Neural cell (in vitro differentiated cells): ENCODE data around the gene IVNS1ABP. TPM values are rescaled to one million over a fixed set of nuclear protein-coding genes. Genes with fewer than 3 reads are reported as not detected.

Source experiments
- H2AFZ ChIP-seq: fragments of 200-600, 300-800 bp; sonication (generic), shearing (Covaris generic); 2 replicates; pipeline ENCODE4 v1.6.0; 2014; ENCODE audit warnings: low read depth, mild to moderate bottlenecking, antibody characterized with exemption, low read length, moderate library complexity
- H3F3A ChIP-seq: fragments of 200-600 bp; shearing (Covaris generic); 2 replicates; pipeline ENCODE4 v1.6.1; 2016; ENCODE audit warnings: mild to moderate bottlenecking, moderate library complexity, mixed read lengths, antibody characterized with exemption, low read length; ENCODE audit not compliant: insufficient read depth, poor library complexity, severe bottlenecking
- H3K27ac ChIP-seq: fragments of 200-600, 300-800 bp; sonication (generic), shearing (Covaris generic); 2 replicates; pipeline ENCODE4 v1.5.1; 2014; ENCODE audit warnings: mild to moderate bottlenecking, low read length, moderate library complexity
- H3K27me3 ChIP-seq: fragments of 300-800, 200-600 bp; sonication (generic), shearing (Covaris generic); 2 replicates; pipeline ENCODE4 v1.6.0; 2014; ENCODE audit warnings: mild to moderate bottlenecking, low read depth, low read length, moderate library complexity; ENCODE audit not compliant: insufficient read depth
- H3K36me3 ChIP-seq: fragments of 300-800, 200-600 bp; sonication (generic), shearing (Covaris generic); 2 replicates; pipeline ENCODE4 v1.5.1; 2014; ENCODE audit warnings: mild to moderate bottlenecking, antibody characterized with exemption, low read length, moderate library complexity; ENCODE audit not compliant: insufficient read depth
- H3K4me2 ChIP-seq: fragments of 300-800, 200-600 bp; sonication (generic), shearing (Covaris generic); 2 replicates; pipeline ENCODE4 v1.6.0; 2014; ENCODE audit warnings: mild to moderate bottlenecking, low read length
- H3K4me3 ChIP-seq: fragments of 300-800, 200-600 bp; sonication (generic), shearing (Covaris generic); 2 replicates; pipeline ENCODE4 v1.5.1; 2014; ENCODE audit warnings: mild to moderate bottlenecking, low read length, moderate library complexity
- H3K79me2 ChIP-seq: fragments of 200-600 bp; shearing (Covaris generic); replicated peaks from 2 replicates; pipeline ENCODE4 v1.6.0; 2014; ENCODE audit warnings: mild to moderate bottlenecking, low read length, moderate library complexity; ENCODE audit not compliant: insufficient read depth
- H3K9ac ChIP-seq: fragments of 300-800, 200-600 bp; sonication (generic), shearing (Covaris generic); 2 replicates; pipeline ENCODE4 v1.6.1; 2016; ENCODE audit warnings: mild to moderate bottlenecking, low read length, mixed read lengths
- H3K9me2 ChIP-seq: fragments of 200-600 bp; shearing (Covaris generic); 2 replicates; pipeline ENCODE4 v1.6.1; 2016; ENCODE audit warnings: mild to moderate bottlenecking, low read length, mixed read lengths; ENCODE audit not compliant: insufficient read depth
- H3K9me3 ChIP-seq: fragments of 200-600, 300-800 bp; sonication (generic), shearing (Covaris generic); 2 replicates; pipeline ENCODE4 v1.6.1; 2016; ENCODE audit warnings: mild to moderate bottlenecking, mixed run types, low read length, moderate library complexity, mixed read lengths
- H4K20me1 ChIP-seq: fragments of 200-600 bp; shearing (Covaris generic); 2 replicates; pipeline ENCODE4 v1.6.1; 2016; ENCODE audit warnings: mild to moderate bottlenecking, mixed run types; ENCODE audit not compliant: insufficient read depth
- EP300 ChIP-seq: fragments of 450-650 bp; conservative IDR thresholded peaks from 2 replicates; pipeline ENCODE4 v1.6.1; 2014; ENCODE audit warnings: antibody characterized with exemption, mild to moderate bottlenecking, moderate library complexity; ENCODE audit not compliant: poor library complexity, severe bottlenecking
- EZH2 ChIP-seq: fragments of 200-600, 300-800 bp; shearing (Covaris generic), sonication (generic); IDR thresholded peaks from 2 replicates; pipeline ENCODE4 v1.6.1; 2014; ENCODE audit warnings: antibody characterized with exemption, low read length, borderline replicate concordance, mild to moderate bottlenecking; ENCODE audit not compliant: insufficient read depth, poor library complexity, severe bottlenecking
- MXI1 ChIP-seq: fragments of 450-650 bp; conservative IDR thresholded peaks from 2 replicates; pipeline ENCODE4 v1.6.1; 2014; ENCODE audit warnings: antibody characterized with exemption, mild to moderate bottlenecking; ENCODE audit not compliant: poor library complexity, severe bottlenecking
- POLR2AphosphoS5 ChIP-seq: IDR thresholded peaks from 2 replicates; pipeline ENCODE4 v1.6.1; 2012
- RAD21 ChIP-seq: fragments of 450-650 bp; conservative IDR thresholded peaks from 2 replicates; pipeline ENCODE4 v1.6.1; 2014; ENCODE audit warnings: antibody characterized with exemption, mild to moderate bottlenecking, moderate library complexity
- REST ChIP-seq: IDR thresholded peaks from 2 replicates; pipeline ENCODE4 v1.6.1; 2012; ENCODE audit warnings: borderline replicate concordance
- SMC3 ChIP-seq: fragments of 450-650 bp; conservative IDR thresholded peaks from 2 replicates; pipeline ENCODE4 v1.6.1; 2014; ENCODE audit warnings: antibody characterized with exemption, mild to moderate bottlenecking, moderate library complexity; ENCODE audit not compliant: poor library complexity
- TAF1 ChIP-seq: IDR thresholded peaks from 2 replicates; pipeline ENCODE4 v1.6.1; 2012; ENCODE audit warnings: low read depth
- polyA plus RNA-seq: library from polyadenylated mRNA; depleted of rRNA; stranded (reverse); fragments of >200 nt; gene quantifications from 2 replicates; pipeline ENCODE4 v1.2.3, GENCODE V29; 2014
- TF ChIP-seq, protein P1 (sequence below): fragments of 450-650 bp; IDR thresholded peaks from 2 replicates; pipeline ENCODE4 v1.5.1; 2014; ENCODE audit warnings: antibody characterized with exemption, mild to moderate bottlenecking, moderate library complexity; ENCODE audit not compliant: poor library complexity, severe bottlenecking

IVNS1ABP gene
- polyA plus RNA-seq, 1 donor from 2014 or later, result 208 TPM

DNA sequence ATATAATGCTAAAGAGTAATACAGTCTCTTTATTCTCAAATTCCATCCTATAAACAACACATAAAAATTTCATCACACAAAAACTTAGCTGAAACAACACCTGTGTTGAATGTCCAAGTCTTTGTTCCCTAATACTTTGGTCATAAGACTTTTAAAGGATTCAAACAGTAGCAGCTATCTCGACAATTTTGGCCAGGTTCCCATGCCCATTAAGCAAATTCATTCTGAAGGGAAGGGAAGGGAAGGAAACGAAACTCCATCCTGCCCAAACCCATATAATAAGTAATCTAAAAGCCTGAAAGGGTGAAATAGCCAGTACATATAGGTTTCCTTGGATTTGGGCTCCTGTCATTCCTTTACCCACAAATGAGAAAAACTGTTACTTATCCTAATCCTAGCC lies 7.5 kb downstream of the IVNS1ABP start:
- H3F3A ChIP-seq, result no peaks in the 10 kb centered on the region
- no peaks in the 10 kb centered on the region for H3K27me3 ChIP-seq
- TF ChIP-seq POLR2AphosphoS5 (no peak), RAD21 (no peak), REST (no peak)
- TF ChIP-seq, protein P1, sequence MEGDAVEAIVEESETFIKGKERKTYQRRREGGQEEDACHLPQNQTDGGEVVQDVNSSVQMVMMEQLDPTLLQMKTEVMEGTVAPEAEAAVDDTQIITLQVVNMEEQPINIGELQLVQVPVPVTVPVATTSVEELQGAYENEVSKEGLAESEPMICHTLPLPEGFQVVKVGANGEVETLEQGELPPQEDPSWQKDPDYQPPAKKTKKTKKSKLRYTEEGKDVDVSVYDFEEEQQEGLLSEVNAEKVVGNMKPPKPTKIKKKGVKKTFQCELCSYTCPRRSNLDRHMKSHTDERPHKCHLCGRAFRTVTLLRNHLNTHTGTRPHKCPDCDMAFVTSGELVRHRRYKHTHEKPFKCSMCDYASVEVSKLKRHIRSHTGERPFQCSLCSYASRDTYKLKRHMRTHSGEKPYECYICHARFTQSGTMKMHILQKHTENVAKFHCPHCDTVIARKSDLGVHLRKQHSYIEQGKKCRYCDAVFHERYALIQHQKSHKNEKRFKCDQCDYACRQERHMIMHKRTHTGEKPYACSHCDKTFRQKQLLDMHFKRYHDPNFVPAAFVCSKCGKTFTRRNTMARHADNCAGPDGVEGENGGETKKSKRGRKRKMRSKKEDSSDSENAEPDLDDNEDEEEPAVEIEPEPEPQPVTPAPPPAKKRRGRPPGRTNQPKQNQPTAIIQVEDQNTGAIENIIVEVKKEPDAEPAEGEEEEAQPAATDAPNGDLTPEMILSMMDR, result no peak
- H4K20me1 ChIP-seq, result peaks cover 17% of the 10 kb centered on the region
- no peak overlapping the region for H3K9ac ChIP-seq
- H3K4me3 ChIP-seq, result no peak overlapping the region
- no peaks in the 10 kb centered on the region for H3K9me2 ChIP-seq
- no peak overlapping the region for H3K27ac ChIP-seq
- H3K9me3 ChIP-seq, result no peaks in the 10 kb centered on the region
- H3K79me2 ChIP-seq, result peaks cover 57% of the 10 kb centered on the region
- H2AFZ ChIP-seq, result no peak overlapping the region
- no peak overlapping the region for H3K4me2 ChIP-seq
- peaks cover 13% of the 10 kb centered on the region for H3K36me3 ChIP-seq

DNA sequence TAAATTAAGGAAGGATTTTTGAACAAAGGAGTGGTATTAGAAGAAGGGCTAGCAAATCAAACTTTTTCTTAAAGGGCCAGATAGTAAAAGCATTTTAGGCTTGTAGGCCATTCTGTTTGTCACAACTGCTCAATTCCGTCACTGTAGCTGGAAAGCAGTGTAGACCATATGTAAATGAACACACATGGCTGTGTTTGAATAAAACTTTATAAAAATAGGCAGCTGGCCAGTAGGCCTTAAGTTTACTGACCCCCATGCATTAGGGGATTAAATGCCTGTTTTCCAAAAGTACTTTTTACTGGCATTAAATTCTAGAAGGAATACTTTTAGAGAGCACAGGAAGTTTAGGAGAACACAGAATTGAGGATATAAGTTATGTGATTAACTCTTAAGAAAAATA lies 8.9 kb downstream of the IVNS1ABP start:
- Histone ChIP-seq H3K9me3 (no peaks in the 10 kb centered on the region), H3K4me2 (no peak overlapping the region), H2AFZ (no peak overlapping the region), H3F3A (no peaks in the 10 kb centered on the region), H3K79me2 (peaks cover 43% of the 10 kb centered on the region), H3K27ac (no peak overlapping the region), H3K36me3 (peaks cover 20% of the 10 kb centered on the region), H3K27me3 (no peaks in the 10 kb centered on the region), H3K9me2 (no peaks in the 10 kb centered on the region), H4K20me1 (peaks cover 4% of the 10 kb centered on the region), H3K4me3 (no peak overlapping the region), H3K9ac (no peak overlapping the region)
- TF ChIP-seq, protein P1, result no peak
- TF ChIP-seq TAF1 (no peak), RAD21 (no peak), REST (no peak), MXI1 (no peak), EP300 (no peak), POLR2AphosphoS5 (no peak), EZH2 (no peak), SMC3 (no peak)
